Heart right ventricle (tissue), 16 donors: ENCODE data around the gene MS4A6A. TPM values are rescaled to one million over a fixed set of nuclear protein-coding genes. Genes with fewer than 3 reads are reported as not detected.
A peak's percentile ranks its signal among the peaks of the same experiment; 100 is the strongest.
"Not testable (repeated sequence)": the region's sequence is repeated elsewhere in the genome, so short reads cannot be mapped to it uniquely, and the experiment has no call there.

Experiments used
- ATAC-seq, 8 donors: fragments of 200-7000 bp; cut with Tn5 transposase; one replicate each; pipeline ENCODE4 v1.9.1; 2020; ENCODE audit warnings: mild to moderate bottlenecking in 8 of 8, moderate library complexity in 8 of 8, moderate number of reproducible peaks in 1 of 8
- DNase-seq, 2 donors: peaks; one replicate each; pipeline ENCODE4 v3.0.0-alpha.2; 2020
- H3K27ac ChIP-seq, 10 donors: fragments of 200-600 bp; sonication (generic) in 2 of 10; one replicate each; pipeline versions ENCODE4 v1.5.0 to v1.8.0; 2020 to 2022; ENCODE audit warnings: mild to moderate bottlenecking in 3 of 10
- H3K27me3 ChIP-seq, 7 donors: fragments of 200-600 bp; one replicate each; pipeline ENCODE4 v1.8.0; 2021 to 2022; ENCODE audit warnings: mild to moderate bottlenecking in 2 of 7
- H3K36me3 ChIP-seq, 9 donors: fragments of 200-600 bp; sonication (generic) in 1 of 9; one replicate each; pipeline versions ENCODE4 v1.5.0 to v1.8.0; 2020 to 2022; ENCODE audit warnings: mild to moderate bottlenecking in 2 of 9
- H3K4me1 ChIP-seq, 9 donors: fragments of 200-600 bp; sonication (generic) in 1 of 9; one replicate each; pipeline versions ENCODE4 v1.5.0 to v1.8.0; 2020 to 2022; ENCODE audit warnings: mild to moderate bottlenecking in 4 of 9
- H3K4me3 ChIP-seq, 10 donors: fragments of 200-600 bp; sonication (generic) in 2 of 10; one replicate each; pipeline versions ENCODE4 v1.5.0 to v1.8.0; 2020 to 2022; ENCODE audit warnings: mild to moderate bottlenecking in 7 of 10, moderate library complexity in 2 of 10
- H3K9me3 ChIP-seq, 11 donors: fragments of 200-600 bp in 10 of 11; sonication (generic) in 2 of 11; one replicate each; pipeline versions ENCODE4 v1.5.0 to v1.8.0; 2013 to 2022; ENCODE audit warnings: mild to moderate bottlenecking in 2 of 11, control low read depth in 1 of 11, moderate library complexity in 1 of 11
- CTCF ChIP-seq, 9 donors: fragments of 200-600 bp; sonication (generic) in 2 of 9; IDR thresholded peaks; one replicate each; pipeline versions ENCODE4 v1.5.0 to v1.8.0; 2021 to 2022; ENCODE audit warnings: antibody characterized with exemption in 9 of 9, mild to moderate bottlenecking in 5 of 9, moderate library complexity in 1 of 9
- WGBS, 2 donors: extraction: QIAGEN DNeasy Blood & Tissue Kit; methylation state at CpG; one replicate each; pipeline ENCODE4 v1.1.7; 2013; ENCODE audit warnings: inconsistent platforms in 1 of 2; 5-methylcytosine and 5-hydroxymethylcytosine counted together
- intact Hi-C, 10 donors: fragments of 100-400 bp; cut with DNase I; formaldehyde crosslinking; loops; one replicate each; pipeline versions ENCODE4 v1.11.1 to v1.14.2; 2022
- polyA plus RNA-seq, 2 donors: library from polyadenylated mRNA; stranded (reverse); fragments of 200-250 nt; gene quantifications; one replicate each; pipeline ENCODE4 v1.2.3, GENCODE V29; 2013
- total RNA-seq, 10 donors: library from RNA; stranded (reverse); fragmentation: NEBNext Ultra II Directional in 3 of 10; extraction: Animal tissue kit (Norgen Biotek cat#: 25700) in 3 of 10; gene quantifications; one replicate each; pipeline versions ENCODE4 v1.2.1 to v1.2.4, GENCODE V29; 2021 to 2023
- donor health status: Arrhythmogenic right ventricular cardiomyopathy.
- donor health status: ischemic (EF 13 %, LVEDD 7.1; RV severe dilation, severe dysfunction).
- donor health status: healthy with polysubstance abuse.
- donor health status: DM: no; HTN: yes; CAD: no.
- donor health status: DM: no; HTN: no; CAD: no.
- donor health status: ischemic (EF 25% LVEDD 6.9; RV normal size, moderate dysfunction).
- donor health status: ischemic (EF 25% LVEDD 5.7; RV mildly dilated, moderate dysfunction).
- donor health status: healthy.
- donor health status: DM: yes; HTN: yes; CAD: no.
- donor health status: Ischemic cardiomyopathy.
- donor health status: ischemic (EF 35%, LVEDD 5.7; RV mildly dilated, moderate dysfunction).
- donor health status: nonischemic (EF 11% LVEDD 7.7; RV severe dilation, severe dysfunction).
- donor health status: DM: yes; HTN: yes; CAD: no.
- donor health status: PGD.
- donor health status: ischemic (EF 29% LVEDD 5.4; RV normal size, mild dysfunction).
- donor health status: nonischemic (EF 23%, LVEDD 6.1; RV moderate dilation, normal function).

The MS4A6A gene
- total and polyA plus RNA-seq, 12 donors = 7.9 to 168 (median 22.3) TPM

GRCh38 chr11:60129853-60130252, 53.0 kb downstream of the MS4A6A start:
- no peak for ATAC-seq
- no peak for DNase-seq
- no peak for TF ChIP-seq CTCF (IDR thresholded peaks at IDR 0.05)
- 70 to 79% methylated on average over 3 of the region's 3 CpGs for WGBS, 2 donors
- Histone ChIP-seq H3K4me3 (no peak overlapping the region), H3K9me3 (peaks cover 0 to 7% (median 0%) of the 10 kb centered on the region in 11 donors), H3K27ac (no peak overlapping the region), H3K27me3 (no peaks in the 10 kb centered on the region), H3K36me3 (no peaks in the 10 kb centered on the region), H3K4me1 (no peaks in the 10 kb centered on the region)
- intact Hi-C loops = loop anchor here in 9 of 10 donors (1.0 to 10.0 kb wide), 6 partner anchors 295 to 308 kb away; no protein-coding TSS in a partner anchor

DNA sequence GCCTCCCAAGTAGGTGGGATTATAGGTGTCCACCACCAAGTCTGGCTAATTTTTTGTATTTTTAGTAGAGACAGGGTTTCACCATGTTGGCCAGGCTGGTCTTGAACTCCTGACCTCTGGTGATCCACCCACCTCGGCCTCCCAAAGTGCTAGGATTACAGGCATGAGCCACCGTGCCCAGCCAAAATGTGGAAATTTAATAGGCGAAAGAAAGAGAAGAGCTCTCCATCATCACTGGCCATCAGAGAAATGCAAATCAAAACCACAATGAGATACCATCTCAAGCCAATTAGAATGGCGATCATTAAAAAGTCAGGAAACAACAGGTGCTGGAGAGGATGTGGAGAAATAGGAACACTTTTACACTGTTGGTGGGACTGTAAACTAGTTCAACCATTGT, 54.0 kb downstream of the MS4A6A start:
- H3K27me3 ChIP-seq, DNase-seq, H3K4me1 ChIP-seq, ATAC-seq, H3K36me3 ChIP-seq, H3K4me3 ChIP-seq, H3K27ac ChIP-seq, H3K9me3 ChIP-seq: not testable (repeated sequence)
- intact Hi-C loops = loop anchor here in 2 of 10 donors (5.0 to 10.0 kb wide), 2 partner anchors 304 to 307 kb away; no protein-coding TSS in a partner anchor
- WGBS, 2 donors = 95 to 100% methylated on average over 4 of the region's 4 CpGs

DNA sequence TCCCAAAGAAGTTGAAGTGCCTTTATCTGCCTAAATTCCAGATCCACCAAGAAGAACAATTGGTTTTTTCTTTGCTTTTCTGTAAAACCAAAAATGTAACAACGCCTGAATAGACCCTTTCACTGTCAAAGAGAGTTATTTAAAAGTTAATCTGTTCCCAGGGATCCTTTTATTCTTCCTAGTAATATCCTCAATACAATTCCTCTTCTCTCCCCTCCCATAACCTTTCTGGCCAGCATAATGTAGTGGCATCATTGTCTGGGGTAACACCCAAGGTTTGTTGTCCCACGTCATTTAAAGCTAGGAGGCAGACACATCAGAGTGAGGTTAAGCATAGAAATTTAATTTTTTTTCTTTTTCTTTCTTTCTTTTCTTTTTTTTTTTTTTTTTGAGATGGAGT, 54.5 kb downstream of the MS4A6A start:
- ATAC-seq (no peak), DNase-seq (no peak)
- H3K27me3 ChIP-seq = no peaks in the 10 kb centered on the region
- no peak overlapping the region for H3K27ac ChIP-seq
- no peak for TF ChIP-seq CTCF (IDR thresholded peaks at IDR 0.05)
- no peaks in the 10 kb centered on the region for H3K4me1 ChIP-seq
- H3K9me3 ChIP-seq = no peaks in the 10 kb centered on the region
- intact Hi-C loops = loop anchor here in 2 of 10 donors (5.0 to 10.0 kb wide), 2 partner anchors 304 to 306 kb away; no protein-coding TSS in a partner anchor
- 91 to 92% methylated on average over 2 of the region's 2 CpGs for WGBS, 2 donors
- no peaks in the 10 kb centered on the region for H3K36me3 ChIP-seq
- no peak overlapping the region for H3K4me3 ChIP-seq

GRCh38 chr11:60127311-60127811, 55.5 kb downstream of the MS4A6A start:
- no peak for DNase-seq
- TF ChIP-seq CTCF (IDR thresholded peaks at IDR 0.05) = no peak
- ATAC-seq = peak in 1 of 8 donors; percentile 20
- 60 to 70% methylated on average over 3 of the region's 3 CpGs for WGBS, 2 donors
- Histone ChIP-seq H3K27me3 (no peaks in the 10 kb centered on the region), H3K27ac (no peak overlapping the region), H3K4me3 (no peak overlapping the region), H3K36me3 (no peaks in the 10 kb centered on the region), H3K9me3 (no peaks in the 10 kb centered on the region), H3K4me1 (no peaks in the 10 kb centered on the region)
- intact Hi-C loops = loop anchor here in 2 of 10 donors (5.0 to 10.0 kb wide), 2 partner anchors 303 to 305 kb away; no protein-coding TSS in a partner anchor

GRCh38 chr11:60125956-60126585, 56.8 kb downstream of the MS4A6A start:
- DNase-seq (no peak), ATAC-seq (no peak)
- Histone ChIP-seq H3K4me1 (no peaks in the 10 kb centered on the region), H3K27me3 (no peaks in the 10 kb centered on the region), H3K9me3 (no peaks in the 10 kb centered on the region), H3K36me3 (no peaks in the 10 kb centered on the region), H3K4me3 (no peak overlapping the region), H3K27ac (no peak overlapping the region)
- intact Hi-C loops = loop anchor here in 2 of 10 donors (5.0 to 10.0 kb wide), 2 partner anchors 301 to 304 kb away; no protein-coding TSS in a partner anchor
- TF ChIP-seq CTCF (IDR thresholded peaks at IDR 0.05) = no peak
